Stomach (tissue), 4 donors: ENCODE data around the gene NHERF2.

ENCODE experiments used
- CTCF ChIP-seq, 7 experiments: fragments of 450-650 bp in 4 of 7; fragments of 200-600 bp in 3 of 7; sonication (generic) in 3 of 7; IDR thresholded peaks; one replicate each; pipeline ENCODE4 v1.5.1; 2016 to 2019; ENCODE audit warnings: antibody characterized with exemption in 7 of 7, control low read depth in 2 of 7, mild to moderate bottlenecking in 1 of 7
- POLR2A ChIP-seq, 4 donors: fragments of 450-650 bp; IDR thresholded peaks; one replicate each; pipeline ENCODE4 v1.6.1; 2016; ENCODE audit warnings: antibody characterized with exemption in 4 of 4, control low read depth in 2 of 4, mild to moderate bottlenecking in 1 of 4, moderate library complexity in 1 of 4

DNA sequence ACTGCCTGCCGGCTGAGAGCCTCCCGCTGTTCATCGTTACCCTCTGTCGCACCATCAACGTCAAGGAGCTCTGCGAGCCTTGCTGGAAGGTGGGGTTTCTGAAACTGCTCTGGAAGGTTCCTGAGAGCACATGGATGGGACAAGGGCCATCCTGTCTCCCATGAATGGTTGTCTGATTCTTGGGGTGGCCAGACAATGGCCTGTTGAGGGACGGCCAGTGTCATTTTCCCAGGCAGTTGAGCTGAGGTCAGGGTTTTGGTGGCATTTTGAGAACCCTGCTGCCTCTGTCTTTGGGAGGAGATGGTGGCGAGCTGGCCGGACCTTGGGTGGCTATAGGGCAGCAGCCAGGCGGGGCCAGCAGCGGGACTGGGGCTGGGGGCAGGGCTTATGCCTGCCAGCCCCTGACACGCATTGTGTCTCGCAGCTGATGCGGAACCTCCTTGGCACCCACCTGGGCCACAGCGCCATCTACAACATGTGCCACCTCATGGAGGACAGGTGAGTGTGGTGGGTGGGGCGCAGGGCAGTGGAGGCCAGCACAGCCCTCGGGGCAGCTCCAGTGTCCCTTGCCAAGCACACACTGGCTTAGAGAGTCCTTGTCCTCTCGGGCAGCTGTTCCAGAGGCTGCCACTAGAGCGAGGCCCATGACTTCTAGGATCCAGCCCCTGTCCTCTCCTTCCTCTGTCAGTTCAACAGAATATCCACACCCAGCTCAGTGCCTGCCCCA lies 30.1 kb downstream of the NHERF2 start:
- no peak for TF ChIP-seq POLR2A (IDR thresholded peaks at IDR 0.05)
- no peak for TF ChIP-seq CTCF (IDR thresholded peaks at IDR 0.05)
